Neural progenitor cell (in vitro differentiated cells): ENCODE measurements around the gene SLC9B1.

Experiments used
- EZH2 ChIP-seq: fragments of 200-600 bp; sonication (generic); IDR thresholded peaks from 2 replicates; pipeline ENCODE4 v1.6.1; 2017; ENCODE audit warnings: antibody characterized with exemption, mild to moderate bottlenecking, moderate library complexity
- TF ChIP-seq, protein P1 (sequence below): fragments of 200-600 bp; sonication (generic); IDR thresholded peaks from 2 replicates; pipeline ENCODE4 v1.5.1; 2017; ENCODE audit warnings: antibody characterized with exemption, mild to moderate bottlenecking

DNA sequence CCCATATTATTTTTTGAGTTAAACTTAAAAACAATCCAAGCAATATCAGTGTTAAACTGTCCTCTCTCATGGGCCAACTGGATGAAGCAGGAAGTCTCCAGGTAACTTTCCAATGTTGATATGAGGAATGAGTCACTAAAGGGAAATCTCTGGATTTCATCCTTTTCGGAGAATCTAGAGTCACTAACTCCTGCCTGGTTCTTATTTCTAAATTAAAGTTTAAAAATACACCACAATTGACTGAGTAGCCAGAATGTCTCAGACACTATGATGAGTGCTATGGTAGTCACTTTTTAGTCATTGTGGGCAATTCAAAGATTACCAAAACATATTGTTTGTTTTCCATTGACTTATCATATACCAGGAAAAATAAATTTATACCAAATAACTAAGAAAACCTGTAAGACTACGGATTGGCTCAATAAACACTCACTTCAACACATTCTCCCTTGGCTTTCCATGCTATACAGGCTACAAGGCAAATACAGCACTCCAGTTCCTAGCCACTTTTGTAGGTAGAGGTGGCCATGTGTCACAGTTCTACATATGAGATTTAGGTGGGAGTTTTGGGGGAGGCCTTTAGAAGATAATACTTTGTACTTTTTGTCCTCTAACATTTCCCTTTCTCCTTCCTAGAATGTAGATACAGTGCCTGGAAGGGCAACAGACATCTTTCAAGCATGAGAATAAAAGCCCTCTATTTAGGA, 48.5 kb upstream of the SLC9B1 start:
- TF ChIP-seq, protein P1, sequence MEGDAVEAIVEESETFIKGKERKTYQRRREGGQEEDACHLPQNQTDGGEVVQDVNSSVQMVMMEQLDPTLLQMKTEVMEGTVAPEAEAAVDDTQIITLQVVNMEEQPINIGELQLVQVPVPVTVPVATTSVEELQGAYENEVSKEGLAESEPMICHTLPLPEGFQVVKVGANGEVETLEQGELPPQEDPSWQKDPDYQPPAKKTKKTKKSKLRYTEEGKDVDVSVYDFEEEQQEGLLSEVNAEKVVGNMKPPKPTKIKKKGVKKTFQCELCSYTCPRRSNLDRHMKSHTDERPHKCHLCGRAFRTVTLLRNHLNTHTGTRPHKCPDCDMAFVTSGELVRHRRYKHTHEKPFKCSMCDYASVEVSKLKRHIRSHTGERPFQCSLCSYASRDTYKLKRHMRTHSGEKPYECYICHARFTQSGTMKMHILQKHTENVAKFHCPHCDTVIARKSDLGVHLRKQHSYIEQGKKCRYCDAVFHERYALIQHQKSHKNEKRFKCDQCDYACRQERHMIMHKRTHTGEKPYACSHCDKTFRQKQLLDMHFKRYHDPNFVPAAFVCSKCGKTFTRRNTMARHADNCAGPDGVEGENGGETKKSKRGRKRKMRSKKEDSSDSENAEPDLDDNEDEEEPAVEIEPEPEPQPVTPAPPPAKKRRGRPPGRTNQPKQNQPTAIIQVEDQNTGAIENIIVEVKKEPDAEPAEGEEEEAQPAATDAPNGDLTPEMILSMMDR: no peak
- no peak for TF ChIP-seq EZH2
